Hematopoietic multipotent progenitor cell treated with erythropoietin and hydrocortisone succinate and interleukin-3 and kit ligand, for 4 days (in vitro differentiated cells): Measurements from ENCODE around the gene KCNJ1.

Experiments
- DNase-seq: peaks from one replicate; pipeline ENCODE4 v3.0.0-alpha.2; 2015

The KCNJ1 gene

GRCh38 chr11:128901653-128902514 is 34.8 kb upstream of the KCNJ1 start:
- no peak for DNase-seq

GRCh38 chr11:128900468-128900867 is 33.4 kb upstream of the KCNJ1 start:
- DNase-seq = no peak

GRCh38 chr11:128898580-128899344 is 31.7 kb upstream of the KCNJ1 start:
- DNase-seq = no peak

- DNase-seq = no peak
Observed at GRCh38 chr11:128897826-128898225, 30.7 kb upstream of the KCNJ1 start.

- DNase-seq = peak; percentile 20
Observed at GRCh38 chr11:128896356-128896755, 29.3 kb upstream of the KCNJ1 start.

- no peak for DNase-seq
Observed at GRCh38 chr11:128895526-128895925, 28.4 kb upstream of the KCNJ1 start.

- DNase-seq = peak; percentile 69
Observed at GRCh38 chr11:128894685-128895084, 27.6 kb upstream of the KCNJ1 start.

- DNase-seq = no peak
Observed at GRCh38 chr11:128894286-128894681, 27.2 kb upstream of the KCNJ1 start.

GRCh38 chr11:128893578-128894285 is 26.6 kb upstream of the KCNJ1 start:
- DNase-seq = no peak

GRCh38 chr11:128892866-128893565 is 25.9 kb upstream of the KCNJ1 start:
- no peak for DNase-seq

- no peak for DNase-seq
Observed at GRCh38 chr11:128891913-128892398, 24.9 kb upstream of the KCNJ1 start.

GRCh38 chr11:128890543-128891368 is 23.7 kb upstream of the KCNJ1 start, which contains the start of gene KCNJ5:
Gene KCNJ5, plus strand, starts transcription at chr11:128891356. Its CDS starts 19,918 bp downstream, at chr11:128911274.
- DNase-seq = peak; percentile 31

- DNase-seq = no peak
Observed at GRCh38 chr11:128890216-128890542, 23.1 kb upstream of the KCNJ1 start.

GRCh38 chr11:128889657-128890213 is 22.6 kb upstream of the KCNJ1 start:
- DNase-seq = no peak

- no peak for DNase-seq
Observed at GRCh38 chr11:128888034-128888985, 21.2 kb upstream of the KCNJ1 start.

GRCh38 chr11:128886406-128887124 is 19.5 kb upstream of the KCNJ1 start:
- DNase-seq = peak; percentile 92

GRCh38 chr11:128884703-128885338 is 17.7 kb upstream of the KCNJ1 start:
- DNase-seq = peak; percentile 80

GRCh38 chr11:128884054-128884453 is 17.0 kb upstream of the KCNJ1 start:
- DNase-seq = no peak

GRCh38 chr11:128882451-128882850 is 15.4 kb upstream of the KCNJ1 start:
- no peak for DNase-seq
